Esophagus muscularis mucosa (tissue), 4 donors: Measurements from ENCODE around the gene MAFB. TPM values are rescaled to one million over a fixed set of nuclear protein-coding genes. Genes with fewer than 3 reads are reported as not detected.

Source experiments
- DNase-seq: peaks from one replicate; pipeline ENCODE4 v3.0.0-alpha.2; 2017; ENCODE audit errors: extremely low spot score
- H3K27ac ChIP-seq, 4 donors: fragments of 200-600 bp; sonication (generic); replicated peaks in 1 of 4; 1 replicate in 3 of 4; 2 replicates in 1 of 4; pipeline ENCODE4 v1.5.1; 2016 to 2019; ENCODE audit warnings: mild to moderate bottlenecking in 1 of 4
- H3K27me3 ChIP-seq, 4 donors: fragments of 200-600 bp; sonication (generic); one replicate each; pipeline versions ENCODE4 v1.5.1 to v1.6.0; 2016 to 2019
- H3K36me3 ChIP-seq, 4 donors: fragments of 200-600 bp; sonication (generic); one replicate each; pipeline ENCODE4 v1.5.1; 2016 to 2019
- H3K4me1 ChIP-seq, 4 donors: fragments of 200-600 bp; sonication (generic); one replicate each; pipeline ENCODE4 v1.5.1; 2016 to 2019
- H3K4me3 ChIP-seq, 4 donors: fragments of 200-600 bp; sonication (generic); 1 replicate in 2 of 4; 2 replicates in 2 of 4; pipeline ENCODE4 v1.5.1; 2016 to 2019; ENCODE audit warnings: mild to moderate bottlenecking in 4 of 4, moderate library complexity in 1 of 4
- H3K9me3 ChIP-seq, 4 donors: fragments of 200-600 bp; sonication (generic); 1 replicate in 3 of 4; 2 replicates in 1 of 4; pipeline ENCODE4 v1.5.1; 2016 to 2019
- EP300 ChIP-seq: sonication (generic); formaldehyde crosslinking; IDR thresholded peaks from one replicate; pipeline ENCODE4 v1.6.1; 2017; ENCODE audit warnings: antibody characterized with exemption
- POLR2A ChIP-seq: fragments of 450-650 bp; IDR thresholded peaks from one replicate; pipeline ENCODE4 v1.6.1; 2017; ENCODE audit warnings: antibody characterized with exemption, moderate library complexity, mild to moderate bottlenecking, low read depth
- POLR2AphosphoS5 ChIP-seq, 2 donors: sonication (generic); formaldehyde crosslinking; IDR thresholded peaks; one replicate each; pipeline ENCODE4 v1.6.1; 2017; ENCODE audit warnings: antibody characterized with exemption in 2 of 2
- WGBS: methylation state at CpG from one replicate; pipeline ENCODE4 v1.1.5; 2018; 5-methylcytosine and 5-hydroxymethylcytosine counted together
- intact Hi-C: fragments of 100-400 bp; cut with DNase I; formaldehyde crosslinking; loops from one replicate; pipeline ENCODE4 v1.15.1; 2023
- total RNA-seq, 4 donors: library from RNA; depleted of rRNA; stranded (reverse); fragments of >200 nt; gene quantifications; one replicate each; pipeline versions ENCODE4 v1.1.0 to v1.2.1, GENCODE V29; 2016
- TF ChIP-seq, protein P1 (sequence below), 3 experiments: fragments of 200-600 bp in 2 of 3; fragments of 450-650 bp in 1 of 3; sonication (generic) in 2 of 3; IDR thresholded peaks; one replicate each; pipeline ENCODE4 v1.5.1; 2017 to 2019; ENCODE audit warnings: antibody characterized with exemption in 3 of 3, mild to moderate bottlenecking in 2 of 3, moderate library complexity in 1 of 3

MAFB gene
- total RNA-seq, 4 donors from 2014 or later = 34.6 to 77.5 (median 37.3) TPM

DNA sequence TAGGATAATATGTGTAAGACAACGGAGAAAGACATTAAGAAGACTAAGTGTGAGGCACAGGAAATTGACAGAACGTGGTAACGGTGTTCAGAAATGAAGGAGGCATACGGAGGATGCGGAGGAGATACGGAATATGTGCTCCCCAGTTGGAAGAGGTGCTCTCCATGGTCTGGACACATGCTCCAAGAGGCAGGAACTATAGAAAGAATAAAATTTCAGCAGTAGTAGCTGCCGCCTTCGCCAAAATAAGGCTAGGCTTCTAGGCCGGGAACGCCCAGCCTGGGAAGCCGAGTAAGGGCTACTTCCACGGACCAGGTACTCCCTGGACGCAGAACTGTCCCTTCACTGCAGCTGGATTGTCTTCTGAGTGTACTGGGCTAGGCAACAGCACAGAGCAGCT is 7.4 kb downstream of the MAFB start:
- no peaks in the 10 kb centered on the region for H3K9me3 ChIP-seq
- no peak for DNase-seq
- H3K4me1 ChIP-seq = peaks cover 3 to 33% (median 21%) of the 10 kb centered on the region in 4 donors
- TF ChIP-seq POLR2AphosphoS5 (IDR thresholded peaks at IDR 0.05) (no peak), EP300 (no peak), POLR2A (no peak)
- TF ChIP-seq, protein P1, sequence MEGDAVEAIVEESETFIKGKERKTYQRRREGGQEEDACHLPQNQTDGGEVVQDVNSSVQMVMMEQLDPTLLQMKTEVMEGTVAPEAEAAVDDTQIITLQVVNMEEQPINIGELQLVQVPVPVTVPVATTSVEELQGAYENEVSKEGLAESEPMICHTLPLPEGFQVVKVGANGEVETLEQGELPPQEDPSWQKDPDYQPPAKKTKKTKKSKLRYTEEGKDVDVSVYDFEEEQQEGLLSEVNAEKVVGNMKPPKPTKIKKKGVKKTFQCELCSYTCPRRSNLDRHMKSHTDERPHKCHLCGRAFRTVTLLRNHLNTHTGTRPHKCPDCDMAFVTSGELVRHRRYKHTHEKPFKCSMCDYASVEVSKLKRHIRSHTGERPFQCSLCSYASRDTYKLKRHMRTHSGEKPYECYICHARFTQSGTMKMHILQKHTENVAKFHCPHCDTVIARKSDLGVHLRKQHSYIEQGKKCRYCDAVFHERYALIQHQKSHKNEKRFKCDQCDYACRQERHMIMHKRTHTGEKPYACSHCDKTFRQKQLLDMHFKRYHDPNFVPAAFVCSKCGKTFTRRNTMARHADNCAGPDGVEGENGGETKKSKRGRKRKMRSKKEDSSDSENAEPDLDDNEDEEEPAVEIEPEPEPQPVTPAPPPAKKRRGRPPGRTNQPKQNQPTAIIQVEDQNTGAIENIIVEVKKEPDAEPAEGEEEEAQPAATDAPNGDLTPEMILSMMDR (IDR thresholded peaks at IDR 0.05) = no peak
- intact Hi-C loops = no loop called here
- H3K27me3 ChIP-seq = peaks cover 0 to 21% (median 0%) of the 10 kb centered on the region in 4 donors
- no peaks in the 10 kb centered on the region for H3K36me3 ChIP-seq
- no peak overlapping the region for H3K27ac ChIP-seq
- WGBS = 90% methylated on average over 13 of the region's 13 CpGs
- H3K4me3 ChIP-seq = no peak overlapping the region

DNA sequence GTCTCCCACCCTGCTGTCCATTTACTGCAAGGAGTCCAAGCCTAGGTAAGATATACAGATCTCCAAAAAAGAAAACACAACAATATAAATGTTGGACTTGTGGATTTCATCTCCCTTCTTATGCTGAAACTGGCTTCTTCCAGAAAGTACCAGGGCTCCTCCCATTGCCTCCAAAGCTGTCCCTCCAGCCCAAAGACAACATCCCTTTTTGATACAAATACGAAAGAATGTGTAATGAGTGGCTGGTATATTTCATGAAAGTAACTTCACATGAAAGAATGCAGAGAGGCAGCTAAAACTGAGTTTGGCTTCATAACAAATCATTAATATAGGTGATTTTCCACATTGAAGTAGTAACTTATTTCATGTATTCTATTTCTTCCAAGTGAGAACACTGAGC is 7.9 kb downstream of the MAFB start:
- Histone ChIP-seq H3K4me1 (peaks cover 3 to 28% (median 16%) of the 10 kb centered on the region in 4 donors), H3K27ac (no peak overlapping the region), H3K4me3 (no peak overlapping the region), H3K9me3 (no peaks in the 10 kb centered on the region), H3K27me3 (peaks cover 0 to 21% (median 0%) of the 10 kb centered on the region in 4 donors), H3K36me3 (no peaks in the 10 kb centered on the region)
- intact Hi-C loops = no loop called here
- WGBS = 70% methylated on average over 1 of the region's 1 CpG
- no peak for DNase-seq
- no peak for TF ChIP-seq POLR2A
- TF ChIP-seq, protein P1 (IDR thresholded peaks at IDR 0.05) = no peak
- no peak for TF ChIP-seq POLR2AphosphoS5 (IDR thresholded peaks at IDR 0.05)
- no peak for TF ChIP-seq EP300

DNA sequence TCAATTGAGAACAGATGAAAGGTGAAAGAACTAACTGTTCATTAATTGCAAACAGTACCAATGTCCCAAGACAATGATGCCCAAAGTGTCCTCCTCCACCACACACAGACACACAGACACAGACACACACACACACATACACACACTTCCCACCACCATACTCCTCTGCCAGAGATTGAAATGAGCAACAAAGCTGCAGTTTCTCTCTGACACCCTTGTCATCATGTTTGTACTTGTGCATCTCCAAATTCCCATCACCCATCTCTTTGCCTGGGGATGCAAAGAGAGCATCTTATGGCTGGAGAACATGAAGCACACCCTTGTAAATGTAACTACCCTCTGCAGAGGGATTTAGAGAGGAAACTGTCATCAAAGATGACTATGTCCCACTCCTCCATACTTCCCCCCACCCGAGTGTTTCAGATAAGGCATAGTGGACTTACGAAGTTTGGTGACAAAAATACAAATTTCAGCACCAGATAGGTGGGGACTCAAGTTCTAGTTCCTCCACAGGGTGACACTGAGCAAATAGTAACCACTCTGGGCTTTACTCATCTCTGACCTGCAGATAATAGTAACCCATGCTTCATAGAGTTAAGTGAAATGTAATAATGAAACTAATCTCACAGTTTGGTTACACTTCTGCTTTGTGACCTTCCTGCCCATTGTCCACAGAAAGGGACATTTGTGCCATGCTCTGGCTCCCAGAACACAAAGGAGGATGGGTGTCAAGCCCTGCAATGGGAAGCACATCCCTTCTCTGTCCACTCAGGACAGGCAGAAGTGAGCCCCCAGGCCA is 8.7 kb downstream of the MAFB start:
- no peak for TF ChIP-seq POLR2AphosphoS5 (IDR thresholded peaks at IDR 0.05)
- TF ChIP-seq EP300 = no peak
- TF ChIP-seq POLR2A = no peak
- TF ChIP-seq, protein P1 (IDR thresholded peaks at IDR 0.05) = no peak
- intact Hi-C loops = no loop called here
- Histone ChIP-seq H3K4me1 (peaks cover 3 to 24% (median 15%) of the 10 kb centered on the region in 4 donors), H3K27me3 (peaks cover 0 to 25% (median 0%) of the 10 kb centered on the region in 4 donors), H3K36me3 (no peaks in the 10 kb centered on the region), H3K27ac (no peak overlapping the region), H3K4me3 (no peak overlapping the region), H3K9me3 (no peaks in the 10 kb centered on the region)
- 66% methylated on average over 2 of the region's 2 CpGs for WGBS
- DNase-seq = no peak

DNA sequence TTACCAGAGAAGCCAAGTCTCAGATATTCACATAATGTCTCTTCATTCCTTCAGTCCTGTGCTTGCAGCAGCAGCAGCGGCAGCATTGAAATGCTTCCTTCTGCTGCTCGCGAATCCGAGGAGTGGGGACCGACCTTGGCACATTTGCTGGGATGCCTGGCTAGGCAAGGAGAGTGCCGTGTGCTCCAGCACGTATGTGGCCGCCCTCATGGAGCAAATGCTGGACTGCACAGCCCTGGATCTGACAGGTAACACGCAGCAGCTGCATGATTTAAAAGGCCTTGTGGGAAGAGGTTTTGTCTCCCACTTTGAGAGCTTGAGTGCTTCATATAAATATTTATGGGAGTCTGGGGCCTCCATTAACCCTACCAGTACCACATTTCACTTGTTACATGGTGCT is 9.9 kb downstream of the MAFB start:
- DNase-seq = no peak
- WGBS = 63% methylated on average over 8 of the region's 9 CpGs
- peaks cover 3 to 22% (median 15%) of the 10 kb centered on the region in 4 donors for H3K4me1 ChIP-seq
- H3K36me3 ChIP-seq = no peaks in the 10 kb centered on the region
- TF ChIP-seq POLR2A (no peak), POLR2AphosphoS5 (IDR thresholded peaks at IDR 0.05) (no peak), EP300 (no peak)
- TF ChIP-seq, protein P1 (IDR thresholded peaks at IDR 0.05) = no peak
- peaks cover 0 to 24% (median 0%) of the 10 kb centered on the region in 4 donors for H3K27me3 ChIP-seq
- H3K4me3 ChIP-seq = no peak overlapping the region
- intact Hi-C loops = no loop called here
- H3K9me3 ChIP-seq = no peaks in the 10 kb centered on the region
- H3K27ac ChIP-seq = no peak overlapping the region
